A549 (cell line): Measurements from ENCODE around the gene PRG3.

ENCODE experiments used
- BHLHE40 ChIP-seq: IDR thresholded peaks from 2 replicates; pipeline ENCODE4 v1.6.1; 2012; ENCODE audit warnings: low read depth, low read length, inconsistent platforms
- CEBPB ChIP-seq, 2 experiments: fragments of >200 bp in 1 of 2; sonication (Bioruptor Twin) in 1 of 2; formaldehyde crosslinking in 1 of 2; IDR thresholded peaks; 2 replicates each; pipeline ENCODE4 v1.6.1; 2012 to 2016
- CHD4 ChIP-seq: fragments of 200-600 bp; sonication (generic); IDR thresholded peaks from 2 replicates; pipeline ENCODE4 v1.6.1; 2016; ENCODE audit warnings: antibody characterized with exemption, mild to moderate bottlenecking, borderline replicate concordance
- NR3C1 ChIP-seq: fragments of >200 bp; sonication (Bioruptor Twin); formaldehyde crosslinking; IDR thresholded peaks from 3 replicates; pipeline ENCODE4 v1.6.1; 2017
- TF ChIP-seq, protein P1 (sequence below): fragments of >200 bp; sonication (Bioruptor Twin); formaldehyde crosslinking; IDR thresholded peaks from 3 replicates; pipeline ENCODE4 v1.5.1; 2016

GRCh38 chr11:57428643-57429042 lies 47.7 kb upstream of the PRG3 start:
- TF ChIP-seq, protein P1, sequence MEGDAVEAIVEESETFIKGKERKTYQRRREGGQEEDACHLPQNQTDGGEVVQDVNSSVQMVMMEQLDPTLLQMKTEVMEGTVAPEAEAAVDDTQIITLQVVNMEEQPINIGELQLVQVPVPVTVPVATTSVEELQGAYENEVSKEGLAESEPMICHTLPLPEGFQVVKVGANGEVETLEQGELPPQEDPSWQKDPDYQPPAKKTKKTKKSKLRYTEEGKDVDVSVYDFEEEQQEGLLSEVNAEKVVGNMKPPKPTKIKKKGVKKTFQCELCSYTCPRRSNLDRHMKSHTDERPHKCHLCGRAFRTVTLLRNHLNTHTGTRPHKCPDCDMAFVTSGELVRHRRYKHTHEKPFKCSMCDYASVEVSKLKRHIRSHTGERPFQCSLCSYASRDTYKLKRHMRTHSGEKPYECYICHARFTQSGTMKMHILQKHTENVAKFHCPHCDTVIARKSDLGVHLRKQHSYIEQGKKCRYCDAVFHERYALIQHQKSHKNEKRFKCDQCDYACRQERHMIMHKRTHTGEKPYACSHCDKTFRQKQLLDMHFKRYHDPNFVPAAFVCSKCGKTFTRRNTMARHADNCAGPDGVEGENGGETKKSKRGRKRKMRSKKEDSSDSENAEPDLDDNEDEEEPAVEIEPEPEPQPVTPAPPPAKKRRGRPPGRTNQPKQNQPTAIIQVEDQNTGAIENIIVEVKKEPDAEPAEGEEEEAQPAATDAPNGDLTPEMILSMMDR: no peak
- TF ChIP-seq CHD4: no peak
- TF ChIP-seq NR3C1: no peak
- TF ChIP-seq CEBPB (IDR thresholded peaks at IDR 0.05): no peak
- TF ChIP-seq BHLHE40: no peak
